ENCODE measurements around the gene G3BP2.
"Not testable (repeated sequence)": the region's sequence is repeated elsewhere in the genome, so short reads cannot be mapped to it uniquely, and the experiment has no call there.

Gene G3BP2

GRCh38 chr4:75673027-75673958 lies at the start of gene G3BP2:
TSS of gene G3BP2 (minus strand) at chr4:75673411. CDS start at chr4:75662025, 11,386 bp downstream.
- peak; percentile 98 for DNase-seq (ENCODE audit: low spot score)

- DNase-seq (ENCODE audit: low spot score), result no peak
Measured at GRCh38 chr4:75722417-75722816, 49.2 kb upstream of the G3BP2 start.

- DNase-seq (ENCODE audit: low spot score), result no peak
Measured at GRCh38 chr4:75718529-75718928, 45.3 kb upstream of the G3BP2 start.

GRCh38 chr4:75717408-75717807 lies 44.2 kb upstream of the G3BP2 start:
- no peak for DNase-seq (ENCODE audit: low spot score)

GRCh38 chr4:75716054-75716453 lies 42.8 kb upstream of the G3BP2 start:
- not testable (repeated sequence) for DNase-seq (ENCODE audit: low spot score)

GRCh38 chr4:75715105-75715799 lies 42.0 kb upstream of the G3BP2 start:
- no peak for DNase-seq (ENCODE audit: low spot score)

GRCh38 chr4:75714704-75715103 lies 41.5 kb upstream of the G3BP2 start:
- no peak for DNase-seq (ENCODE audit: low spot score)

- no peak for DNase-seq (ENCODE audit: low spot score)
Measured at GRCh38 chr4:75714011-75714410, 40.8 kb upstream of the G3BP2 start.

GRCh38 chr4:75710246-75710645 lies 37.0 kb upstream of the G3BP2 start:
- DNase-seq (ENCODE audit: low spot score), result no peak

- DNase-seq (ENCODE audit: low spot score), result no peak
Measured at GRCh38 chr4:75708218-75708691, 35.0 kb upstream of the G3BP2 start.

GRCh38 chr4:75705198-75705977 lies 32.2 kb upstream of the G3BP2 start:
- DNase-seq (ENCODE audit: low spot score), result no peak

- DNase-seq (ENCODE audit: low spot score), result no peak
Measured at GRCh38 chr4:75702919-75703411, 29.8 kb upstream of the G3BP2 start.

GRCh38 chr4:75699299-75699698 lies 26.1 kb upstream of the G3BP2 start:
- DNase-seq (ENCODE audit: low spot score), result no peak

- DNase-seq (ENCODE audit: low spot score), result no peak
Measured at GRCh38 chr4:75698963-75699228, 25.7 kb upstream of the G3BP2 start.

- DNase-seq (ENCODE audit: low spot score), result no peak
Measured at GRCh38 chr4:75698162-75698962, 25.2 kb upstream of the G3BP2 start.

GRCh38 chr4:75696581-75696980 lies 23.4 kb upstream of the G3BP2 start:
- DNase-seq (ENCODE audit: low spot score), result no peak

- no peak for DNase-seq (ENCODE audit: low spot score)
Measured at GRCh38 chr4:75696071-75696470, 22.9 kb upstream of the G3BP2 start.

GRCh38 chr4:75692066-75692465 lies 18.9 kb upstream of the G3BP2 start:
- not testable (repeated sequence) for DNase-seq (ENCODE audit: low spot score)

- DNase-seq (ENCODE audit: low spot score), result not testable (repeated sequence)
Measured at GRCh38 chr4:75687125-75687524, 13.9 kb upstream of the G3BP2 start.

GRCh38 chr4:75686346-75686745 lies 13.1 kb upstream of the G3BP2 start:
- DNase-seq (ENCODE audit: low spot score), result no peak

GRCh38 chr4:75685546-75686189 lies 12.5 kb upstream of the G3BP2 start:
- no peak for DNase-seq (ENCODE audit: low spot score)
